Neuronal stem cell (in vitro differentiated cells): ENCODE data around the gene CCL24.
"Not testable (repeated sequence)": the region's sequence is repeated elsewhere in the genome, so short reads cannot be mapped to it uniquely, and the experiment has no call there.

Experiments used
- DNase-seq: peaks from one replicate; pipeline ENCODE4 v3.0.0-alpha.2; 2013; ENCODE audit warnings: low spot score
- H2AFZ ChIP-seq: one replicate; pipeline ENCODE4 v1.6.1; 2013; ENCODE audit warnings: mild to moderate bottlenecking, low read length, inconsistent platforms
- H2AK5ac ChIP-seq: 2 replicates; pipeline ENCODE4 v1.6.1; 2013; ENCODE audit warnings: low read depth, mild to moderate bottlenecking, inconsistent platforms, low read length, moderate library complexity, mixed read lengths
- H2BK120ac ChIP-seq: 2 replicates; pipeline ENCODE4 v1.6.1; 2013; ENCODE audit warnings: low read depth, mild to moderate bottlenecking, inconsistent platforms, low read length, moderate library complexity, mixed read lengths
- H2BK12ac ChIP-seq: one replicate; pipeline ENCODE4 v1.6.1; 2013; ENCODE audit warnings: low read length, inconsistent platforms
- H2BK15ac ChIP-seq: 2 replicates; pipeline ENCODE4 v1.6.1; 2013; ENCODE audit warnings: mild to moderate bottlenecking, low read length, inconsistent platforms, mixed read lengths
- H2BK5ac ChIP-seq: one replicate; pipeline ENCODE4 v1.6.1; 2013; ENCODE audit warnings: inconsistent platforms, mild to moderate bottlenecking, low read length, moderate library complexity
- H3K14ac ChIP-seq: one replicate; pipeline ENCODE4 v1.6.1; 2013; ENCODE audit warnings: low read length, inconsistent platforms
- H3K18ac ChIP-seq: 2 replicates; pipeline ENCODE4 v1.6.1; 2013; ENCODE audit warnings: low read length, inconsistent platforms
- H3K23ac ChIP-seq: 2 replicates; pipeline ENCODE4 v1.6.1; 2013; ENCODE audit warnings: low read depth, mild to moderate bottlenecking, mixed read lengths, low read length, inconsistent platforms; ENCODE audit not compliant: poor library complexity
- H3K27ac ChIP-seq: replicated peaks from 3 replicates; pipeline ENCODE4 v1.5.1; 2013; ENCODE audit warnings: low read length, inconsistent platforms
- H3K27me3 ChIP-seq, 3 experiments: 2 replicates each; pipeline ENCODE4 v1.6.1; 2013; ENCODE audit warnings: low read length in 3 of 3, mild to moderate bottlenecking in 2 of 3, inconsistent platforms in 1 of 3, low read depth in 1 of 3, mixed read lengths in 1 of 3, moderate library complexity in 1 of 3; ENCODE audit not compliant: control insufficient read depth in 3 of 3, insufficient read depth in 3 of 3
- H3K36me3 ChIP-seq, 2 donors: replicated peaks in 1 of 2; 2 replicates each; pipeline ENCODE4 v1.6.1; 2013; ENCODE audit warnings: low read length in 2 of 2; ENCODE audit not compliant: control insufficient read depth in 2 of 2, insufficient read depth in 2 of 2
- H3K4ac ChIP-seq: 2 replicates; pipeline ENCODE4 v1.6.1; 2013; ENCODE audit warnings: inconsistent platforms, mild to moderate bottlenecking, low read length, moderate library complexity
- H3K4me1 ChIP-seq, 2 donors: 1 replicate in 1 of 2; 2 replicates in 1 of 2; pipeline ENCODE4 v1.6.1; 2013; ENCODE audit warnings: low read length in 2 of 2, low read depth in 1 of 2; ENCODE audit not compliant: control insufficient read depth in 2 of 2, insufficient read depth in 1 of 2
- H3K4me2 ChIP-seq: one replicate; pipeline ENCODE4 v1.6.1; 2013; ENCODE audit warnings: mild to moderate bottlenecking, low read length, inconsistent platforms; ENCODE audit not compliant: insufficient read depth, poor library complexity, severe bottlenecking
- H3K4me3 ChIP-seq, 2 donors: 2 replicates each; pipeline ENCODE4 v1.5.1; 2013; ENCODE audit warnings: low read length in 2 of 2, mild to moderate bottlenecking in 2 of 2, inconsistent platforms in 1 of 2, moderate library complexity in 1 of 2
- H3K79me1 ChIP-seq: one replicate; pipeline ENCODE4 v1.6.1; 2013; ENCODE audit warnings: low read depth, mild to moderate bottlenecking, inconsistent platforms, low read length, moderate library complexity
- H3K9ac ChIP-seq: one replicate; pipeline ENCODE4 v1.6.1; 2013; ENCODE audit warnings: mild to moderate bottlenecking, low read depth, low read length, inconsistent platforms; ENCODE audit not compliant: poor library complexity
- H3K9me3 ChIP-seq, 2 donors: replicated peaks in 1 of 2; 2 replicates each; pipeline versions ENCODE3 to v1.6.1; 2013; ENCODE audit warnings: low read length in 2 of 2, mild to moderate bottlenecking in 2 of 2, inconsistent platforms in 1 of 2, low read depth in 1 of 2, mixed read lengths in 1 of 2, moderate library complexity in 1 of 2; ENCODE audit not compliant: control insufficient read depth in 2 of 2, insufficient read depth in 1 of 2
- H4K8ac ChIP-seq: one replicate; pipeline ENCODE4 v1.6.1; 2013; ENCODE audit warnings: low read depth, mild to moderate bottlenecking, inconsistent platforms, low read length, moderate library complexity
- H4K91ac ChIP-seq: one replicate; pipeline ENCODE4 v1.6.1; 2013; ENCODE audit warnings: low read length, low read depth, mild to moderate bottlenecking, inconsistent platforms; ENCODE audit not compliant: poor library complexity
- WGBS, 2 donors: extraction: QIAGEN DNeasy Blood & Tissue Kit; methylation state at CpG; one replicate each; pipeline ENCODE4 v1.1.7; 2013; ENCODE audit warnings: missing lambda C conversion rate in 2 of 2, mixed read lengths in 1 of 2; ENCODE audit not compliant: insufficient read length in 2 of 2, insufficient replicate concordance in 1 of 2; ENCODE audit errors: extremely low coverage in 2 of 2; 5-methylcytosine and 5-hydroxymethylcytosine counted together

Gene CCL24

GRCh38 chr7:75847707-75848106 is 34.1 kb upstream of the CCL24 start:
- H3K27me3 ChIP-seq, result no peaks in the 10 kb centered on the region

GRCh38 chr7:75845132-75845531 is 31.5 kb upstream of the CCL24 start:
- H3K4ac ChIP-seq, H3K4me3 ChIP-seq, H3K27me3 ChIP-seq, H3K9me3 ChIP-seq, H2BK15ac ChIP-seq, H3K36me3 ChIP-seq, H3K4me1 ChIP-seq, H2BK5ac ChIP-seq, H4K8ac ChIP-seq, H3K27ac ChIP-seq, H2AFZ ChIP-seq, H2BK12ac ChIP-seq, H3K23ac ChIP-seq, H2AK5ac ChIP-seq, H3K9ac ChIP-seq, DNase-seq, H3K79me1 ChIP-seq, H4K91ac ChIP-seq, H2BK120ac ChIP-seq, H3K14ac ChIP-seq, H3K4me2 ChIP-seq, H3K18ac ChIP-seq: not testable (repeated sequence)
- no CpG with 5 or more reads among the region's 6 CpGs for WGBS, 2 donors

More at GRCh38 chr7:75847707-75848106, 34.1 kb upstream of the CCL24 start:
- DNase-seq, result no peak
- H3K23ac ChIP-seq, result no peak overlapping the region
- no peak overlapping the region for H2BK5ac ChIP-seq
- H3K79me1 ChIP-seq, result no peaks in the 10 kb centered on the region
- no peak overlapping the region for H3K27ac ChIP-seq
- no peak overlapping the region for H3K9ac ChIP-seq
- no peak overlapping the region for H3K4me3 ChIP-seq
- no peaks in the 10 kb centered on the region for H3K36me3 ChIP-seq
- H2BK12ac ChIP-seq, result no peak overlapping the region
- no peak overlapping the region for H3K14ac ChIP-seq
- H3K9me3 ChIP-seq, result no peaks in the 10 kb centered on the region
- H4K91ac ChIP-seq, result no peak overlapping the region
- peak overlapping the region; percentile 22 for H2AFZ ChIP-seq
- H2BK15ac ChIP-seq, result no peak overlapping the region
- H3K4ac ChIP-seq, result no peak overlapping the region
- H3K4me1 ChIP-seq, result no peaks in the 10 kb centered on the region
- no peak overlapping the region for H2AK5ac ChIP-seq
- H3K18ac ChIP-seq, result no peak overlapping the region
- no peak overlapping the region for H3K4me2 ChIP-seq
- no CpG with 5 or more reads among the region's 7 CpGs for WGBS, 2 donors
- no peak overlapping the region for H2BK120ac ChIP-seq
- H4K8ac ChIP-seq, result no peak overlapping the region

GRCh38 chr7:75844158-75844557 is 30.6 kb upstream of the CCL24 start:
- no peaks in the 10 kb centered on the region for H3K36me3 ChIP-seq
- no peaks in the 10 kb centered on the region for H3K4me1 ChIP-seq

GRCh38 chr7:75843613-75844116 is 30.1 kb upstream of the CCL24 start:
- H3K4me1 ChIP-seq, result no peaks in the 10 kb centered on the region
- H2AFZ ChIP-seq, result no peak overlapping the region
- H3K27me3 ChIP-seq, result no peaks in the 10 kb centered on the region
- no peak overlapping the region for H2BK12ac ChIP-seq
- DNase-seq, result no peak
- no peak overlapping the region for H2AK5ac ChIP-seq
- no peak overlapping the region for H3K9ac ChIP-seq
- H4K8ac ChIP-seq, result no peak overlapping the region
- no peak overlapping the region for H2BK5ac ChIP-seq
- H3K36me3 ChIP-seq, result no peaks in the 10 kb centered on the region
- no peak overlapping the region for H2BK120ac ChIP-seq
- H3K27ac ChIP-seq, result no peak overlapping the region
- no peaks in the 10 kb centered on the region for H3K9me3 ChIP-seq
- no peak overlapping the region for H3K4me2 ChIP-seq
- H3K23ac ChIP-seq, result no peak overlapping the region
- H3K79me1 ChIP-seq, result no peaks in the 10 kb centered on the region
- H3K14ac ChIP-seq, result no peak overlapping the region
- no peak overlapping the region for H4K91ac ChIP-seq
- H3K18ac ChIP-seq, result no peak overlapping the region
- no peak overlapping the region for H3K4me3 ChIP-seq
- no peak overlapping the region for H3K4ac ChIP-seq
- no peak overlapping the region for H2BK15ac ChIP-seq
- no CpG with 5 or more reads among the region's 9 CpGs for WGBS, 2 donors

More at GRCh38 chr7:75844158-75844557, 30.6 kb upstream of the CCL24 start:
- no peak overlapping the region for H2AK5ac ChIP-seq
- no peak for DNase-seq
- no peak overlapping the region for H4K8ac ChIP-seq
- no peak overlapping the region for H2BK12ac ChIP-seq
- no peak overlapping the region for H2BK15ac ChIP-seq
- no peak overlapping the region for H3K18ac ChIP-seq
- no peak overlapping the region for H3K4ac ChIP-seq
- no peak overlapping the region for H3K4me3 ChIP-seq
- no peaks in the 10 kb centered on the region for H3K27me3 ChIP-seq
- no CpG with 5 or more reads among the region's 5 CpGs for WGBS, 2 donors
- H2AFZ ChIP-seq, result no peak overlapping the region
- no peak overlapping the region for H2BK5ac ChIP-seq
- no peak overlapping the region for H3K9ac ChIP-seq
- H3K4me2 ChIP-seq, result no peak overlapping the region
- H4K91ac ChIP-seq, result no peak overlapping the region
- H2BK120ac ChIP-seq, result no peak overlapping the region
- no peaks in the 10 kb centered on the region for H3K79me1 ChIP-seq
- H3K27ac ChIP-seq, result no peak overlapping the region
- no peak overlapping the region for H3K14ac ChIP-seq
- H3K9me3 ChIP-seq, result no peaks in the 10 kb centered on the region
- H3K23ac ChIP-seq, result no peak overlapping the region
